Activated naive CD4-positive, alpha-beta T cell (primary cell): Measurements from ENCODE around the gene CH25H.
"Not testable (repeated sequence)": the region's sequence is repeated elsewhere in the genome, so short reads cannot be mapped to it uniquely, and the experiment has no call there.

Source experiments
- DNase-seq, 4 experiments: peaks; one replicate each; lab custom pipeline; 2025; lab: John Stamatoyannopoulos, UW

Gene CH25H, protein sequence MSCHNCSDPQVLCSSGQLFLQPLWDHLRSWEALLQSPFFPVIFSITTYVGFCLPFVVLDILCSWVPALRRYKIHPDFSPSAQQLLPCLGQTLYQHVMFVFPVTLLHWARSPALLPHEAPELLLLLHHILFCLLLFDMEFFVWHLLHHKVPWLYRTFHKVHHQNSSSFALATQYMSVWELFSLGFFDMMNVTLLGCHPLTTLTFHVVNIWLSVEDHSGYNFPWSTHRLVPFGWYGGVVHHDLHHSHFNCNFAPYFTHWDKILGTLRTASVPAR

DNA sequence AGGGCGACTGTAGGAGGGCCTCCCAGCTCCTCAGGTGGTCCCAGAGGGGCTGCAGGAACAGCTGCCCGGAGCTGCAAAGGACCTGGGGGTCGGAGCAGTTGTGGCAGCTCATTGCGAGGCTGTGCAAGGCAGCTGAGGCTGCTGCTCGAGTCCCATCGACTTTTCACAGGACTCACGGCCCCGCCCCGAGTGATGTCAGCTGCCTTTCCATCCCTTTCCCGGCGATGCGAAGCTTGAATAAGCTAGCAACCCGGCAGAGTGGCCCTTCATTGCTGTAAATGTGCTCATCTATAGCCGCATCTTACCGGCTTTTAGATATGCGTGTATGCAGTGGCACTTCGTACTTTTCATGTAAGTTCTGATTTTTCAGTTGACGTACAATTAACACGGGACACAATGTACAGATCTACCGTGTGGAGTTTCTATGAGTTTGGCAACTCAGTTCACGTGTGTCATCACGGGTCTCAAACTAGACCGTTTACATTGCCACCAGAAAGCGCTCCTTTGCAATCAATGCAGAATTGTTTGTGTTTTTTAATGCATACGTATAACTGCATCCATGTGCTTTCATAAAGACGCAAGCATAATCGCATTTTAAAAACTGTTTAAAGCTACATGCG lies at the start of gene CH25H:
Gene CH25H, minus strand, starts transcription at position 137 of the 620 bp plus-strand sequence. Its CDS starts 25 bp downstream, at position 112.
- DNase-seq, result peak in 1 of 4 experiments; percentile 30

DNA sequence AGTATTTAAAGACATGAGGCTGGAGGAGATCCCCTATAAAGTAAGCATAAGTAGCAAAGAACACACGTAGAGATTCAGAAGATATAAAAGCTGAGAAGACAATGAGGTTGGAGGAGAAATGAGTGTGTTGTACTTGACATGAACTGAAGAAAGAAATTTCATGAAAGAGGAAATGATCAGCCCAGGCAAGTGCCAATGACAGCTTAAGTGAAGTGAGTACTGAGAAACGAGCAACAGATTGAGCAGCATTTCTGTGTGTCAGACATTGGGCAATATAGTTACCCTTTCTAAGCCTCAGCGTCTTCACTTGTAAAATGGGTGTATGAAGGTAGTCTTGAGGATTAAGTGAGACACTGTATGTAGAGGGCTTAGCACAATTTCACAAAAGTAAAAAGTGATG lies 49.2 kb upstream of the CH25H start:
- DNase-seq, result no peak

DNA sequence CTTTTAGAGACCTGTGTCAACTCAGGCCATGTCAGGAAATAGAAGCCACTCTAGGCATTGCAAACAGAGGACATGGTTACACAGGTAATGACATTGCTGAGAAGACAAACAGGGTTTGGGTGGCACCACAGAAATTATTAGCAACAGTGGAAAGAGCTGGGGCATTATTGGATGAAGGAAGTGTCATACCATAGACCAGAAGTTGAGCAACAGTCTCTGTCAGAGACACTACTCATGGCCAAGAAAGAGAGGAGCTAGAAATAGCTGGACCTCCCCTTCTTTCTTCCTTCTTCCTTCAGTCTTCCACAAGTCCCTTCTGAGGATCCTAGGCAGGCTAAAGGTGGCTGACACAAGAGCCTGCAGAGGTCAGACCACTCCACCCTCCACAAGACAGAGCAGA lies 48.7 kb upstream of the CH25H start:
- DNase-seq, result no peak

DNA sequence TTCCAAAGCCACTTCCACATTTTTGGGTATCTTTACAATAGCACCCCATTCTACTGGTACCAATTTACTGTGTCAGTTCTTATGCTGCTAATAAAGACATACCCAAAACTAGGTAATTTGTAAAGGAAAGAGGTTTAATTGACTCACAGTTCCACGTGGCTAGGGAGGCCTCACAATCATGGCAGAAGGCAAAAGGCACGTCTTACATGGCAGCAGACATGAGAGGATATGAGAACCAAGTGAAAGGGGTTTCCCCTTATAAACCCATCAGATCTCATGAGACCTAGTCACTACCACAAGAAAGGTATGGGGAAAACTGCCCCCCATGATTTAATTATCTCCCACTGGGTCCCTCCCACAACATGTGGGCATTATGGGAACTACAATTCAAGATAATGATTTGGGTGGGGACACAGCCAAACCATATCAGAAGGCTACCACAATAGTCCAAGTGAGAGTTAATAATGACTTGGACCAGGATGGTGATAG lies 48.0 kb upstream of the CH25H start:
- DNase-seq, result not testable (repeated sequence)

DNA sequence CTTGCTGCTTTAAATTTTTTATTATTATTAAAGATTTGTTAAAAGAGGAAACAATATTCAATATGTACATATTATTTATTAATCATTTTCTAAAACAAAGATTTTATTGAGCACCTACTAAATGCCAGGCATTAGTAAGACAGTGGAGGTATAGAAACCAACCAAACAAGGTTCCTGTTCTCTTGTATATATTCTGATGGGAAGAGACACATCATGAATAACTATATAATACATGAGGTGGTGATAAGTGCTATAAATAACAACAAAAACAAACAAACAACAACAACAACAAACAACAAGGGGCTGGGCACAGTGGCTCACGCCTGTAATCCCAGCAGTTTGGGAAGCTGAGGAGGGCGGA lies 45.1 kb upstream of the CH25H start:
- no peak for DNase-seq

DNA sequence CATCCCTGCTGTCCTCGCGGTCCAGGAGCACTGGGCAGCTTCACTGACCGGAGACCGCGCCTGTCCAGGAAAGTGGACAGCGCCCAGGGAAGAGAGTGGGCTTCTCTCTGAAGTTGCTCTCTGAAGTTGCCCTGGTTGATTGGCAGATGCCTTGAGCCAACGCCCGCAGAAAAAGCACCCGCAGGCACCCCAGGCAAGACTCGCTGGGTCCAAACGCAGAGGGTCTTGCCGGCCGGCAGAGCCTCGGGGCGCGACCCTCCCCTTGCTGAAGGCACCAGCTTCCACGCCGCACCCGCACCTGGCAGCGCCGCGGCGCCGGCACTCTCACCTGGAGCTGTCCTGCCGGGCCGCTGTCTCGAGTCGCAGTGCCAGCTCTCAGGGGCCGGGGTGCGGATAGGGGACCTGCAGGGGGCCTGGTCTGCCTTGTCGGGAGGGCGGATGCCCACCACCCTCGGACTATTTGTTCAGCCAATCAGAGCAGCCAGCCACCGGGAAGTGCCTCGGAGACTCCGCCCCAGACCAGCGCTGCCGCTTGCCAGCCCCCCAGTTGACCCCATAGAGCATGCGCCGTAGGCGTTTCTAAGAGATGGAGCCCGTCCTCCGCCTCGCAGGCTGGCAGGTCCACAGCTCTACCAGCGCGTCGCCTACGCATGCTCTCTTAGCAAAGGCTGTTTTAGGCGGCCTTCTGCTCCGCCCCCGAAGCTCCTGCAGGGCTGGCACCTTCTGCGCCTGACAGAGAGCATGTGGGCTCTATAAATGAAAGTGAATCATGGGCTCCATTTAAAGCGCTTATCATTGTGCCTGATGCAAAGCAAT lies 44.5 kb upstream of the CH25H start, which contains the start of gene LIPA:
Gene LIPA, minus strand, starts transcription at position 367 of the 816 bp plus-strand sequence. CDS start 4,127 bp downstream, outside the sequence.
- DNase-seq, result peak; percentile 67 to 92 (median 85)

DNA sequence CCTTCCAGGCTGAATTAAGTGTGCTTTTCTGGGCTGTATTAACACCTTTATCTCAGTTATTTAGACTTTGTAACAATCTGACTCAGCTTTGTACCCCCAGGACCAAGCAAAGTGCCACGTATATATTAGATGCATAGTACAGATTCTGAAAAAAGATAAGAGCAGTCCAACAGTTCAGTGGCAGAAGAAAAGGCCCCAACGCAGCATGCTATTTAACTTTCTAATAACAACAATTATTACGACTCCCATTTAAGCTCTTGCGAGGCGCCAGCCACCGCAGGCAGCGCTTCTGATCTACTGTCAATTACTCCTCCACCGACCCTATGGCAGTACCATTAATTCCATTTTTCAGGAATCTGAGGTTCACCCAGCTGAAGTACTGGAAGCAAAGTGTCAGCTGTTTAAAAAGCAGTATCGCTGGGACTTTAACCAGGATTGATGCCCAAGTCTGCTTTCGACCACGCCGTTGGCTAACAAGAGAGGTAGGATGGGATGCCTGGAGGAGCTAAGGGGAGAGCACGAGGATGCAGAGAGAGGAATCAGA lies 43.8 kb upstream of the CH25H start:
- no peak for DNase-seq

DNA sequence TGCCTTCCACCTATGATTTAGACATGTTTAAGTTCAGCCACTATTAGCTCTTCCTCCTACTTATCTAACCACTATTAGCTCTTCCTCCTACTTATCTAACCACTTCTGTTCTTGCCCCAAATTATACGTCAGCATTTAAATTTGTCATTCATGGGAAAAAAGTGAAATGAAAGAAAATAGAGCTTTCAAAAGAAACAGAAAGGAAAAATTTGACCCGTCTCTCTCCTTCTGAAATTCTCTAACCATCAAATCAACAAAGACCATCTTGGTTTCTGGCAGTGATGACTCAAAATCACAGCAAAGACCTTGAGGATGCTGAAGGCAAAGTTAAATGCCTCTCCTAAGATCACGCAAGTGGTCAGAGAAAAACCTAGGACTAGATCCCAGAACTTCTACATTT lies 41.9 kb upstream of the CH25H start:
- DNase-seq, result no peak

DNA sequence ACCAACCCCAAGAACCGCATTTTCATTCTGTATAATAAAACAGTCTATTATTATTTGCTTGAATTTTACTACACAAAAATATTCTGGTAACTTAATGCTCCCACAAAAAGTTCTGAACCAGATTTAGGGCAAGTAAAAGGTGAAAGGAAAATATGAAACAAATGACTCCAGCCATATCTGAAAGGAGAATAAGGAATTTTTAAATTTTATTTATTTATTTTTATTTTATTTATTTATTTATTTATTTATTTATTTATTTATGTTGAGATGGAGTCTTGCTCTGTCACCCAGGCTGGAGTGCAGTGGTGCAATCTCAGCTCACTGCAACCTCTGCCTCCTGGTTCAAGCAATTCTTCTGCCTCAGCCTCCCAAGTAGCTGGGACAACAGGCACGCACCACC lies 40.5 kb upstream of the CH25H start:
- DNase-seq, result not testable (repeated sequence)

DNA sequence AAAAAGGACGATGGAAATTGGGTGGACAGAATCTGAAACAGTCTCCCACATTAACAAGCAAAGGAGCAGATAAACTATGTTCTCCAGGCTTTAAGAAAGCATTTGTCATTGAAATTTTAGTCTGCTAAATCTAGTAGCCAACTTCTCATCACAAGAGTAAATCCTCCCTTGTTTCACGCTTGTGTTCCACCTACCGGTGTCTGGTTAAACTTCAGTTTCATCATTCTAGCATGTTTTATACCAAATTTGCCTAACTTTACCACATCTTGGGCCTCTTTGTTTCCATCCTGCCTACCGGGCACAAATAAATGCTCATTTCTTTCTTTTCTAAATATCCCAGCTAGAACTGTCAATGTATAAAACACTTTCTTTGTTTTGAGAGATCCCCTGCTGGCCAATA lies 38.7 kb upstream of the CH25H start:
- no peak for DNase-seq

DNA sequence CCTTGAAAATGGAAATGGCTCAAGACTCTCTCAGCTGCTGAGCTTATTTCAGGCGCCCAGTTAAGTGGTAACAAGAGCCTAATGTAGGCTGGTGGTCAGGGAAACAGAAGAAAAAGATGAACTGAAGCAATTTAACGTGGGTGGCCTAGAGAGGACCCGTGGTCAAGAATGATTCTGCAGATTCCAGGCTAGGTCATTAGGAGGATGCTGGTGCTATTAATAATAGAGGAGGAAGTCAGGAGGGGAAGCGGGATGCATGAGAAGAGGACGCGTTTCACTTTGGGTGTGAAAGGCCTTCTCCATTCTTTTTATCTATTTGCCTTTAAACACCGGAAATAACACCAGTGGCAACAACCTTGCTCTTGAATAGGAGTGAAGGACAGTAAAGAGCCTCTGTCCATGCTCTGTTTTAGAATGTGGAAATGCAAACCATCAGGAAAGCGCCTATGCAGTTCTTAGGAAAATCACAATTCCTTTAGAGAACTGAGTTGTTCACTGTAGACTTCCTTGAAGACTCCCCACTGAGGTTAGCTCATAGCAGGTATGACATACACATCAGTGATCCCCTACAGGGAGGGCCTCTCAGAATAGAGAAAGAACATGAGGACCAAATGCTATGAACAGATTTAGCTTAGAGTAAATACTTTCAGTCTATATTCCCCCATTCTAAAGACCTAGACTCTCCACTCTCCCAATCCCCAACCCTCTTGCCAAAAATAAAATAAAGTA lies 35.9 kb upstream of the CH25H start:
- no peak for DNase-seq

DNA sequence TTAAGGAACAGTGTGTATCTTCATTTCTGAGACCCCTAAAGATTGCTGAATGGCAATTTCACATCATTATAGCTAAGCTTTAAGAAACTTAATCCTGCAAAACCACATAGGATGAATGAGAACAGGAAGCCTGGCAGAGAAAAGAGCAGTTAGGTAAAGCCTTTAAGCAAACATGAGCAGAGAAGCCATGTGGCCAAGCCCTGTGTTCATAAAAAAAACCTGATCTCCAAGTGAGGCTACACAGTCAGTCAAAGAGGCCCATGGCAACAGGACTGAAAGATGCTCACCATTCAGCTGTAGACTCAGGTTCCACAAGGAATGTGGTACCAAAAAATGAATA lies 35.2 kb upstream of the CH25H start:
- DNase-seq, result no peak

DNA sequence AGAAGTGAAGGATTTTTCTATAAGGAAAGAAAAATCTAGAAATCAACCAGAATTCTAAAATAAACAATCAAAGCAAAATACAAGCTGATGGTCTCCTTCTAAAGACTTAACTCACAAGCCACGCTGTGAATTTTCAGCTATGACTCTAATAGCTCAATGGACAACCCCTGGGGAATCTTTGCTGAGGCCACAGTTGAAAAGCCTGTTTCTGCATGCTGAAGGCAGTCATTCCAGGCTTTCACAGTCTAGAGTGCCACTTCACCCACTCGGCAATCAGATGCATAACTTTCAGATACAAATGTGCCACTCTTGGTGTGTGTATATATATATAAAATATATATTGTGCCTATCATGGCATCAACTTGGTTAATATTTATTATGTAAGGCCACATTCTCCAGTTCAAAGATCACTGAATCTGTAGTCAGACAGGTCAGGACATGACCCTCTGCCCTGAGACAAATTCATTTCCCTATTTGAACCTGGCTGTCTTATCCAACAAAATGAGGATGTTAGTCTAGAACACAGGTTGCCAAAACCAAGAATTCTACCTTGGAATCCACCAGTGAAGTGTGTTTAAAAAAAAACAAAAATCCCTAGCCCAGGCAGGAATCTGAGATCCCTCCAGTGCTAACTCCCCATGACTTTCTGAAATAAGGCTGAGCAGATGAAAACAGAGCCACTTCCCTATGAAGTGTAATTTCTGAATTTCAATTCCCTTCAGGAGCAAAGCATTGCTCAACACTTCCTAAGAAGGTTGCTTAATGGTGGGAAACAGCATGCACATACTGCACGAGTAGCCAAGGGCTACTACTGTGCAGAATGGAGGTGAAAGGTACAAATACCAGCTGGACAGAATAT lies 34.6 kb upstream of the CH25H start:
- no peak for DNase-seq

DNA sequence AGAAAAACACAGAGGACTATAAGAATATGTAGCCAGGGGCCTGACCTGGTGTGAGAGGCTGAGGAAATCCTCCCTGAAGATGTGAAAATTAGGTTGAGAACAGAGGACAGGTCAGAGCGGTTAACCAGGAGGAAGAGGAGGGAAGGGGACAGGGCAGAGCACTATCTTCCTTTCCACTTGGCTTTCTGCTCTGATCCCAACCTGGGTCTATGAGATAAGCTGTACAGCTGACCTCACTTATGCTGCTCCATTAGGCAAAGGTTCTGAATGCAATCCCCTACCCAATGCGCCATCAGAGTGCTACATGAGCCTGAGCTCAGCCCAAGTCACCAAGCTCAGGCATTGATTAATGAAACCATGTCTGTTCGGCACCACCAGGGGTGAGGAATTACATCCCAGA lies 33.9 kb upstream of the CH25H start:
- DNase-seq, result no peak

DNA sequence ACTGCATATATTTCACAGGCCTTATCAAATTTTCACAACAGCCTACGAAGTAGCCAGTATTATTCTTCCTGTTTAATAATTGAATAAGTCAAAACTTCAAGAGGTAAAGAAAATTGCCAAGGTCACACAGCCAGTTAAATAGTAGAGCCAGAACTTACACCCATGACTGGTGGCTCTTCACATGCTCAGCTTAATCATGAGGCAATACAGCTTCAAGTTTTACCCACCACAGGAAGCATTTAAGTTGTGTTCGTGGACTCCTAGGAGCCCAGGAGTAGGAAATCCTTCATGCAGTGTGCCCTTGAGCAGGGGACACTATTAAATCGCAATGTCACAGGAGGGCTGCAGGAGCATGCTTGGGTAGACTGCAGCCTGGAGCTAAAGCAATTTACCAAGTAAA lies 33.4 kb upstream of the CH25H start:
- no peak for DNase-seq

DNA sequence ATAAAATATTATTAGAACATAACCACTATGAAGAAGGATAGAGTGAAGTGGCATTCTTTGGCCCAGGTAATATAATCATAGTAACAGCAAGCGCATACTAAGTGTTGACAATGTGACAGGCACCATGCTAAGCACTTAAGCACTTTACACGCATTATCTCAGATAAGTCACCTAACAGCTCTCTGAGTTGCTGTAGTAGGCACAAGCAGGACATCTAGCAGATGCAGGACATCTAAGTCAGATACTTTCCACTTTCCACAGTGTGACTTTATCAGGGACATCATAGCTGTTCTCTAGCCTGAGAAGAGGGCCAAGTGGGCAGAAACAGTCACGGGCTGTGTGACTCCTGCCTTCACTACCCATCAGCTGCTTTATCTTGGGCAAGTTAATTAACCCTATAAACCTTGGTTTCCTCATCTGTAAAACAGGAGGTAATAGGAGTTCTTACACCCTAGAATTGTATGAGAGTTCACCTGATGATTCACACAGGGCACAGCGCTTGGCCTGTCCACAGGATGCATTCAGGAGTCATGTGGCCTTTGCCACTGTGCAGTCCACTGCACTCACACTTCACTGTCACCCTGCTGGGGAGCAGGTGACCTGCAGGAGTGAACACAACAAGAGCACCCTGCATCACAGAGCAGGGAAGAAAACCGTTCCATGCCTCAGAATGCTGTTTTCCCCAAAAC lies 32.0 kb upstream of the CH25H start:
- DNase-seq, result no peak

DNA sequence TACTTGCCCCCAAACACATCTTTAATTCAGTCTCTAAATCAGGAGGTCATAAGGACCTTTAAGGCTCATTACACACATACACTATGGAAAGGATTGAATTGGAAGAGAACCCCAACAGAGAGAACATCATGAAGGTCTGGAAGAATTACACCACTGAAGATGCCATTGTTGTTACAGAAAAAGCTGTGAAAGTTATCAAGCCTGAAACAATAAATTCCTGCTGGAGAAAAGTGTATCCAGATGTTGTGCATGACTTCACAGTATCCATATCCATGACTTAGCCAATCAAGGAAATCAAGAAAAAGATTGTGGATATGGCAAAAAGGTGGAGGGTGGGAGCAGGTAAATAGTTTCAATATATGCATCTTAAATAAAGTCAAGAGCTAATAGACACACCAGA lies 30.7 kb upstream of the CH25H start:
- DNase-seq, result no peak

DNA sequence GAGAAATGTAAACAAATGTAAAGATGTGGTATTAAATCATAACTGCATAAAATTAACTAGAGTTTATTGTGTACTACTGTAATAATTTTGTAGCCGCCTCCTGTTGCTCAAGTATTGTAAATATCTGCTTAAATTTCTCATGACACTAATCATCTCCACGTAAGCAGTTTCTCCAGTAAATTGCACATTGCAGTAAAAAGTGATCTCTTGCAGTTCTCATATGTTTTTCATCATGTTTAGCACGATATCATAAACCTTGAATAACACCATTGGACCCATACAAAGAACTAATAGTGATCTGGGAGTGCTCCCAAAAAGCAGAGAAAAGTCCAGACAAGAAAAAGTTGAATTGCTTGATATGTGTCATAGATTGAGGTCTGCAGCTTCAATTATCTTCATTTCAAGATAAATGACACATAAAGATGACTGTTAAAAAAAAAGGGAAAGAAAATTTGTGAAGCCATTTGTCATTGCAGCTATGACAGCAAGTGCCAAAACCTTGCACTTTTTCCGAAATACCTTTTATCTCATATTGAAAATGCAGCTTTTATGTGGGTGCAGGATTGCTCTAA lies 29.2 kb upstream of the CH25H start:
- DNase-seq, result no peak

DNA sequence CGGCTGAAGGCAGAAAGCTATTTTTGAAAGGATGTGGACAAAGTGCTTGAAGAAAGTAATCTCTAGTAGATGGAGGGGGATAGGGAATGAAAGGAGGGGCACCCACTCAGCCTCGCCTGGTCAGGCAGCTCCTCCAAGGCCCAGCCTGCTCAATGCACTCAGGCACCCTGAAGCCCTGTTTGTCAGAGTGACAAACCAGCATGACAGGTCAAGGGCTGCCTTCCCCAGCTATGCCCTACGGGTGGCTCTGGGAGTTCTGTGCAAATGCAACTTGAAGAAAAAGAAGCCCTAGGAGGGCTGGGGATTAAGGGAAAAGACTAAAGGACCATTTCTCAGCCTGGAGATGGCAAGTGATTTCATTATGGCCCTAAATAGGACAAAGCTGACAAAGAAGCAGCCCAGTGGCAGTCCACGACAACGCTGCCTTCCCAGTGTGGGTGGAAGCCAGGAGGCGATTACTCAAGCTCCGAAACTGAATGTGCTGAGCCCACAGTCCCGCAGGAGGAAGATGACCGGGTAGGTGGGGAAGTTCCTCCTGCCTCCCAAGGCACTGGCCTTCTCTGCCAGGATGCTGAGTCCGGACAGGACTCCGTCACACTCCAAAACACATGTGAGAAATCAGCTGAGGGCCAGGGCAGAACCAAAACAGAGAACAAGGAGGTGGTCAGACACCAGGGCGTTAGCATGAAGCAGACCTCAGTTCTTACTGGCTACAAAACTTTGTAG lies 28.1 kb upstream of the CH25H start:
- DNase-seq, result no peak
